Pons (tissue), 1 donor: ENCODE data around the gene ZNF292.
"Not testable (repeated sequence)": the region's sequence is repeated elsewhere in the genome, so short reads cannot be mapped to it uniquely, and the experiment has no call there.

Experiments used
- DNase-seq: peaks from one replicate; pipeline ENCODE4 v3.0.0-alpha.2; 2016; ENCODE audit warnings: low spot score

Gene ZNF292

GRCh38 chr6:87164004-87164403, 8.6 kb downstream of the ZNF292 start:
- no peak for DNase-seq

GRCh38 chr6:87164506-87164905, 9.1 kb downstream of the ZNF292 start:
- no peak for DNase-seq

GRCh38 chr6:87165185-87165584, 9.8 kb downstream of the ZNF292 start:
- DNase-seq = no peak

- DNase-seq = no peak
Observed at GRCh38 chr6:87171938-87172633, 16.7 kb downstream of the ZNF292 start.

GRCh38 chr6:87174078-87174579, 18.8 kb downstream of the ZNF292 start:
- DNase-seq = no peak

- no peak for DNase-seq
Observed at GRCh38 chr6:87176493-87176892, 21.1 kb downstream of the ZNF292 start.

GRCh38 chr6:87180105-87180728, 24.9 kb downstream of the ZNF292 start:
- DNase-seq = no peak

- DNase-seq = no peak
Observed at GRCh38 chr6:87181903-87182302, 26.5 kb downstream of the ZNF292 start.

- no peak for DNase-seq
Observed at GRCh38 chr6:87182321-87182720, 27.0 kb downstream of the ZNF292 start.

GRCh38 chr6:87182940-87183339, 27.6 kb downstream of the ZNF292 start:
- no peak for DNase-seq

- no peak for DNase-seq
Observed at GRCh38 chr6:87183687-87184086, 28.3 kb downstream of the ZNF292 start.

- DNase-seq = no peak
Observed at GRCh38 chr6:87184762-87185250, 29.4 kb downstream of the ZNF292 start.

- DNase-seq = no peak
Observed at GRCh38 chr6:87196275-87196842, 41.0 kb downstream of the ZNF292 start.

- no peak for DNase-seq
Observed at GRCh38 chr6:87197547-87197946, 42.2 kb downstream of the ZNF292 start.

- DNase-seq = not testable (repeated sequence)
Observed at GRCh38 chr6:87198022-87198810, 42.9 kb downstream of the ZNF292 start.

GRCh38 chr6:87199787-87200186, 44.4 kb downstream of the ZNF292 start:
- no peak for DNase-seq

- no peak for DNase-seq
Observed at GRCh38 chr6:87200469-87201175, 45.3 kb downstream of the ZNF292 start.

- no peak for DNase-seq
Observed at GRCh38 chr6:87203448-87204023, 48.2 kb downstream of the ZNF292 start.

GRCh38 chr6:87209812-87210211, 54.4 kb downstream of the ZNF292 start:
- no peak for DNase-seq

- DNase-seq = no peak
Observed at GRCh38 chr6:87210979-87211378, 55.6 kb downstream of the ZNF292 start.

GRCh38 chr6:87212596-87212995, 57.2 kb downstream of the ZNF292 start:
- no peak for DNase-seq
